HepG2 (cell line): Measurements from ENCODE around the gene CEBPB. TPM values are rescaled to one million over a fixed set of nuclear protein-coding genes. Genes with fewer than 3 reads are reported as not detected.

Source experiments
- GATAD1 ChIP-seq: IDR thresholded peaks from 2 replicates; pipeline ENCODE4 v1.6.1; 2016; ENCODE audit warnings: missing genetic modification reagents, missing compliant biosample characterization
- HOXA3 ChIP-seq: sonication (generic); formaldehyde crosslinking; IDR thresholded peaks from 2 replicates; pipeline ENCODE4 v1.5.0; 2020; ENCODE audit warnings: missing genetic modification reagents
- IRX3 ChIP-seq: sonication (generic); formaldehyde crosslinking; IDR thresholded peaks from 2 replicates; pipeline ENCODE4 v1.8.1; 2023; ENCODE audit warnings: mild to moderate bottlenecking, low read depth, missing genetic modification reagents, borderline replicate concordance
- ISX ChIP-seq: sonication (generic); formaldehyde crosslinking; conservative IDR thresholded peaks from 2 replicates; pipeline ENCODE4 v1.5.0; 2020; ENCODE audit warnings: missing genetic modification reagents
- MLLT10 ChIP-seq: sonication (generic); formaldehyde crosslinking; IDR thresholded peaks from 2 replicates; pipeline ENCODE4 v1.4.0; 2020; ENCODE audit warnings: missing genetic modification reagents
- SMYD3 ChIP-seq: sonication (generic); formaldehyde crosslinking; IDR thresholded peaks from 2 replicates; pipeline ENCODE4 v1.8.1; 2023; ENCODE audit warnings: mild to moderate bottlenecking, missing genetic modification reagents
- SPEN ChIP-seq: sonication (generic); formaldehyde crosslinking; IDR thresholded peaks from 2 replicates; pipeline ENCODE4 v1.5.1; 2020; ENCODE audit warnings: low read depth, mild to moderate bottlenecking, missing genetic modification reagents
- ZBTB42 ChIP-seq: sonication (generic); formaldehyde crosslinking; IDR thresholded peaks from 2 replicates; pipeline ENCODE4 v1.5.0; 2020; ENCODE audit warnings: mild to moderate bottlenecking, missing genetic modification reagents
- ZC3H4 ChIP-seq: sonication (generic); formaldehyde crosslinking; IDR thresholded peaks from 2 replicates; pipeline ENCODE4 v1.4.0; 2020; ENCODE audit warnings: missing genetic modification reagents, borderline replicate concordance
- ZFP90 ChIP-seq: sonication (generic); formaldehyde crosslinking; IDR thresholded peaks from 2 replicates; pipeline ENCODE4 v1.8.0; 2022; ENCODE audit warnings: missing genetic modification reagents, mild to moderate bottlenecking, inconsistent platforms, borderline replicate concordance
- ZNF446 ChIP-seq: sonication (generic); formaldehyde crosslinking; IDR thresholded peaks from 2 replicates; pipeline ENCODE4 v1.5.0; 2020; ENCODE audit warnings: mild to moderate bottlenecking, missing genetic modification reagents
- ZNF615 ChIP-seq: sonication (generic); formaldehyde crosslinking; IDR thresholded peaks from 2 replicates; pipeline ENCODE4 v1.5.0; 2020; ENCODE audit warnings: mild to moderate bottlenecking, missing genetic modification reagents, borderline replicate concordance
- ZNF83 ChIP-seq: sonication (generic); formaldehyde crosslinking; IDR thresholded peaks from 2 replicates; pipeline ENCODE4 v1.4.0; 2020; ENCODE audit warnings: missing genetic modification reagents, mild to moderate bottlenecking, borderline replicate concordance
- ZNF879 ChIP-seq: sonication (generic); formaldehyde crosslinking; IDR thresholded peaks from 2 replicates; pipeline ENCODE4 v1.8.1; 2023; ENCODE audit warnings: missing genetic modification reagents
- polyA plus RNA-seq, 8 experiments: library from polyadenylated mRNA; depleted of rRNA in 3 of 8; stranded (reverse) in 7 of 8; unstranded in 1 of 8; fragments of >200 nt; fragmentation: Illumina TruSeq in 4 of 8; extraction: Trizol in 4 of 8; gene quantifications; 2 replicates each; pipeline versions ENCODE4 v1.2.1 to v1.2.3, GENCODE V29; 2011 to 2016; ENCODE audit warnings: low read depth in 4 of 8, missing spikeins in 1 of 8, mixed read lengths in 1 of 8; ENCODE audit not compliant: insufficient read depth in 1 of 8
- total RNA-seq, 5 experiments: library from RNA; depleted of rRNA; stranded (reverse); fragments of >200 nt; fragmentation: Illumina TruSeq; extraction: Trizol; gene quantifications; 2 replicates each; pipeline ENCODE4 v1.2.3, GENCODE V29; 2016; ENCODE audit warnings: low read depth in 1 of 5
- TF ChIP-seq, protein P1 (sequence below): sonication (generic); formaldehyde crosslinking; IDR thresholded peaks from 2 replicates; pipeline ENCODE4 v1.4.0; 2020; ENCODE audit warnings: missing genetic modification reagents, borderline replicate concordance
- TF ChIP-seq, protein P2 (sequence below): sonication (generic); formaldehyde crosslinking; IDR thresholded peaks from 2 replicates; pipeline ENCODE4 v1.5.1; 2020; ENCODE audit warnings: mild to moderate bottlenecking, missing genetic modification reagents, borderline replicate concordance
- TF ChIP-seq, protein P3 (sequence below): sonication (generic); formaldehyde crosslinking; IDR thresholded peaks from 2 replicates; pipeline ENCODE4 v1.9.0; 2022; ENCODE audit warnings: low read depth, missing genetic modification reagents
- TF ChIP-seq, protein P4 (sequence below): sonication (generic); formaldehyde crosslinking; IDR thresholded peaks from 2 replicates; pipeline ENCODE4 v1.4.0; 2020; ENCODE audit warnings: mild to moderate bottlenecking, missing genetic modification reagents

Gene CEBPB
- total and polyA plus RNA-seq, 2 of the 13 experiments (the other 11 are each of a cell fraction or from before 2014, with no cell fraction given): 18.5 to 28.2 TPM

DNA sequence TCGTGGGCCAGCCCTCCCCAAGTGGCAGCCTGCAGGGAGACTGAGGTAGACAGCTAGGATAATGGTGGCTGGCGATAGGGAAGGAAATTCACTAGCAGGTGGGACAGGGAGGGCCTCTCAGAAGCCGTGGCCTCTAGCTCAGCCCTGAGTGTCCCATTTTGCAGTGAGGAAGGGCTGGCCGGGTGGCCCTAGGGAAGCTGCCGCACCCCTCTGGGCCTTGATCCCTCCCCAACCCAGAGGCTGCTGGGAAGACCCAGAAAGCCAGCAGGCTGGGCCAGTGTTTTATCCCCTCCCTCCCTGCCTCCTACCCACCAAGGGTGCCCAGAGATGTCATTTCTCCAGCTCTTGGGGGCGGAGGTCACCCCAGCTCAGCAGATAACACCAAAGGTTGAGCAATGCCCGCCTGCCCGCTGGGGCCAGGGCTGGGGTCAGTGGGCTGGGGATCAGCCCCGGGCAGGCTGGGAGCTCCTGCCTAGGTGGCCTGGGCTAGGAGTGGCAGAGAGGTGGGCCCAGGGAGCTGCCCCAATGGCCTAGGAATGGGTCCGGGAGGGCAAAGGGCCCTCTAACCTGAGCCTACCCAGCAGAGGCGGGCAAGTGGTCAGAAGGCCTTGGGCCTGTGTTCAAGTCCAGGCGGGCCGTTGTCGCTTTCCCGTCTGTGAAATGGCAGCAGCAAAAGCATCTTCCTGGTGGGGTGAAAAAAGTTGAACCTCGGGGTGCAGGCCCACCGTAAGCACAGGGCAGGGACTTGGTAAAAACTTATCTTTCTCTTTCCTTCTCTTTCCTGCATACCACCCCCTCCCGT, 1.6 kb upstream of the CEBPB start (continued):
- TF ChIP-seq, protein P1, sequence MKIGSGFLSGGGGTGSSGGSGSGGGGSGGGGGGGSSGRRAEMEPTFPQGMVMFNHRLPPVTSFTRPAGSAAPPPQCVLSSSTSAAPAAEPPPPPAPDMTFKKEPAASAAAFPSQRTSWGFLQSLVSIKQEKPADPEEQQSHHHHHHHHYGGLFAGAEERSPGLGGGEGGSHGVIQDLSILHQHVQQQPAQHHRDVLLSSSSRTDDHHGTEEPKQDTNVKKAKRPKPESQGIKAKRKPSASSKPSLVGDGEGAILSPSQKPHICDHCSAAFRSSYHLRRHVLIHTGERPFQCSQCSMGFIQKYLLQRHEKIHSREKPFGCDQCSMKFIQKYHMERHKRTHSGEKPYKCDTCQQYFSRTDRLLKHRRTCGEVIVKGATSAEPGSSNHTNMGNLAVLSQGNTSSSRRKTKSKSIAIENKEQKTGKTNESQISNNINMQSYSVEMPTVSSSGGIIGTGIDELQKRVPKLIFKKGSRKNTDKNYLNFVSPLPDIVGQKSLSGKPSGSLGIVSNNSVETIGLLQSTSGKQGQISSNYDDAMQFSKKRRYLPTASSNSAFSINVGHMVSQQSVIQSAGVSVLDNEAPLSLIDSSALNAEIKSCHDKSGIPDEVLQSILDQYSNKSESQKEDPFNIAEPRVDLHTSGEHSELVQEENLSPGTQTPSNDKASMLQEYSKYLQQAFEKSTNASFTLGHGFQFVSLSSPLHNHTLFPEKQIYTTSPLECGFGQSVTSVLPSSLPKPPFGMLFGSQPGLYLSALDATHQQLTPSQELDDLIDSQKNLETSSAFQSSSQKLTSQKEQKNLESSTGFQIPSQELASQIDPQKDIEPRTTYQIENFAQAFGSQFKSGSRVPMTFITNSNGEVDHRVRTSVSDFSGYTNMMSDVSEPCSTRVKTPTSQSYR (CRISPR knock-in tag): peak; percentile 87; the same call in 1 of the 2 replicates
- TF ChIP-seq ZC3H4 (CRISPR knock-in tag) (peak; percentile 61), ZFP90 (CRISPR knock-in tag) (no peak), GATAD1 (CRISPR knock-in tag) (peak; percentile 83), SPEN (CRISPR knock-in tag) (peak; percentile 78), ZNF615 (CRISPR knock-in tag) (peak; percentile 72; the same call in 1 of the 2 replicates), HOXA3 (CRISPR knock-in tag) (peak; percentile 97), ZNF879 (no peak), ISX (CRISPR knock-in tag) (no peak), IRX3 (CRISPR knock-in tag) (peak; percentile 71; the same call in 1 of the 2 replicates), ZNF446 (CRISPR knock-in tag) (0 out of 2 replicates have a peak, but pooled peaks have one; percentile 61), SMYD3 (no peak), MLLT10 (no peak; the same call in 1 of the 2 replicates), ZNF83 (CRISPR knock-in tag) (no peak; the same call in 1 of the 2 replicates), ZBTB42 (CRISPR knock-in tag) (no peak; the same call in 1 of the 2 replicates)
- TF ChIP-seq, protein P2, sequence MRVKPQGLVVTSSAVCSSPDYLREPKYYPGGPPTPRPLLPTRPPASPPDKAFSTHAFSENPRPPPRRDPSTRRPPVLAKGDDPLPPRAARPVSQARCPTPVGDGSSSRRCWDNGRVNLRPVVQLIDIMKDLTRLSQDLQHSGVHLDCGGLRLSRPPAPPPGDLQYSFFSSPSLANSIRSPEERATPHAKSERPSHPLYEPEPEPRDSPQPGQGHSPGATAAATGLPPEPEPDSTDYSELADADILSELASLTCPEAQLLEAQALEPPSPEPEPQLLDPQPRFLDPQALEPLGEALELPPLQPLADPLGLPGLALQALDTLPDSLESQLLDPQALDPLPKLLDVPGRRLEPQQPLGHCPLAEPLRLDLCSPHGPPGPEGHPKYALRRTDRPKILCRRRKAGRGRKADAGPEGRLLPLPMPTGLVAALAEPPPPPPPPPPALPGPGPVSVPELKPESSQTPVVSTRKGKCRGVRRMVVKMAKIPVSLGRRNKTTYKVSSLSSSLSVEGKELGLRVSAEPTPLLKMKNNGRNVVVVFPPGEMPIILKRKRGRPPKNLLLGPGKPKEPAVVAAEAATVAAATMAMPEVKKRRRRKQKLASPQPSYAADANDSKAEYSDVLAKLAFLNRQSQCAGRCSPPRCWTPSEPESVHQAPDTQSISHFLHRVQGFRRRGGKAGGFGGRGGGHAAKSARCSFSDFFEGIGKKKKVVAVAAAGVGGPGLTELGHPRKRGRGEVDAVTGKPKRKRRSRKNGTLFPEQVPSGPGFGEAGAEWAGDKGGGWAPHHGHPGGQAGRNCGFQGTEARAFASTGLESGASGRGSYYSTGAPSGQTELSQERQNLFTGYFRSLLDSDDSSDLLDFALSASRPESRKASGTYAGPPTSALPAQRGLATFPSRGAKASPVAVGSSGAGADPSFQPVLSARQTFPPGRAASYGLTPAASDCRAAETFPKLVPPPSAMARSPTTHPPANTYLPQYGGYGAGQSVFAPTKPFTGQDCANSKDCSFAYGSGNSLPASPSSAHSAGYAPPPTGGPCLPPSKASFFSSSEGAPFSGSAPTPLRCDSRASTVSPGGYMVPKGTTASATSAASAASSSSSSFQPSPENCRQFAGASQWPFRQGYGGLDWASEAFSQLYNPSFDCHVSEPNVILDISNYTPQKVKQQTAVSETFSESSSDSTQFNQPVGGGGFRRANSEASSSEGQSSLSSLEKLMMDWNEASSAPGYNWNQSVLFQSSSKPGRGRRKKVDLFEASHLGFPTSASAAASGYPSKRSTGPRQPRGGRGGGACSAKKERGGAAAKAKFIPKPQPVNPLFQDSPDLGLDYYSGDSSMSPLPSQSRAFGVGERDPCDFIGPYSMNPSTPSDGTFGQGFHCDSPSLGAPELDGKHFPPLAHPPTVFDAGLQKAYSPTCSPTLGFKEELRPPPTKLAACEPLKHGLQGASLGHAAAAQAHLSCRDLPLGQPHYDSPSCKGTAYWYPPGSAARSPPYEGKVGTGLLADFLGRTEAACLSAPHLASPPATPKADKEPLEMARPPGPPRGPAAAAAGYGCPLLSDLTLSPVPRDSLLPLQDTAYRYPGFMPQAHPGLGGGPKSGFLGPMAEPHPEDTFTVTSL: peak; percentile 88
- TF ChIP-seq, protein P3, sequence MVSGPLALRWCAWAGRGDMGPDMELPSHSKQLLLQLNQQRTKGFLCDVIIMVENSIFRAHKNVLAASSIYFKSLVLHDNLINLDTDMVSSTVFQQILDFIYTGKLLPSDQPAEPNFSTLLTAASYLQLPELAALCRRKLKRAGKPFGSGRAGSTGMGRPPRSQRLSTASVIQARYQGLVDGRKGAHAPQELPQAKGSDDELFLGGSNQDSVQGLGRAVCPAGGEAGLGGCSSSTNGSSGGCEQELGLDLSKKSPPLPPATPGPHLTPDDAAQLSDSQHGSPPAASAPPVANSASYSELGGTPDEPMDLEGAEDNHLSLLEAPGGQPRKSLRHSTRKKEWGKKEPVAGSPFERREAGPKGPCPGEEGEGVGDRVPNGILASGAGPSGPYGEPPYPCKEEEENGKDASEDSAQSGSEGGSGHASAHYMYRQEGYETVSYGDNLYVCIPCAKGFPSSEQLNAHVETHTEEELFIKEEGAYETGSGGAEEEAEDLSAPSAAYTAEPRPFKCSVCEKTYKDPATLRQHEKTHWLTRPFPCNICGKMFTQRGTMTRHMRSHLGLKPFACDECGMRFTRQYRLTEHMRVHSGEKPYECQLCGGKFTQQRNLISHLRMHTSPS: peak; percentile 100
- TF ChIP-seq, protein P4, sequence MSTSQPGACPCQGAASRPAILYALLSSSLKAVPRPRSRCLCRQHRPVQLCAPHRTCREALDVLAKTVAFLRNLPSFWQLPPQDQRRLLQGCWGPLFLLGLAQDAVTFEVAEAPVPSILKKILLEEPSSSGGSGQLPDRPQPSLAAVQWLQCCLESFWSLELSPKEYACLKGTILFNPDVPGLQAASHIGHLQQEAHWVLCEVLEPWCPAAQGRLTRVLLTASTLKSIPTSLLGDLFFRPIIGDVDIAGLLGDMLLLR (CRISPR knock-in tag): no peak; the same call in 1 of the 2 replicates
